ENCODE data around the gene DDX24.

GRCh38 chr14:94058674-94059138 is 22.3 kb downstream of the DDX24 start:
- TF ChIP-seq MAX (IDR thresholded peaks at IDR 0.05) (no peak), RAD21 (IDR thresholded peaks at IDR 0.05; ENCODE audit: low read depth) (no peak), YY1 (IDR thresholded peaks at IDR 0.05; ENCODE audit: low read depth) (no peak), ZBTB7A (IDR thresholded peaks at IDR 0.05; ENCODE audit: low read depth) (no peak), TEAD4 (IDR thresholded peaks at IDR 0.05) (no peak), TAF1 (IDR thresholded peaks at IDR 0.05; ENCODE audit: low read depth) (no peak)
- TF ChIP-seq, protein P1, sequence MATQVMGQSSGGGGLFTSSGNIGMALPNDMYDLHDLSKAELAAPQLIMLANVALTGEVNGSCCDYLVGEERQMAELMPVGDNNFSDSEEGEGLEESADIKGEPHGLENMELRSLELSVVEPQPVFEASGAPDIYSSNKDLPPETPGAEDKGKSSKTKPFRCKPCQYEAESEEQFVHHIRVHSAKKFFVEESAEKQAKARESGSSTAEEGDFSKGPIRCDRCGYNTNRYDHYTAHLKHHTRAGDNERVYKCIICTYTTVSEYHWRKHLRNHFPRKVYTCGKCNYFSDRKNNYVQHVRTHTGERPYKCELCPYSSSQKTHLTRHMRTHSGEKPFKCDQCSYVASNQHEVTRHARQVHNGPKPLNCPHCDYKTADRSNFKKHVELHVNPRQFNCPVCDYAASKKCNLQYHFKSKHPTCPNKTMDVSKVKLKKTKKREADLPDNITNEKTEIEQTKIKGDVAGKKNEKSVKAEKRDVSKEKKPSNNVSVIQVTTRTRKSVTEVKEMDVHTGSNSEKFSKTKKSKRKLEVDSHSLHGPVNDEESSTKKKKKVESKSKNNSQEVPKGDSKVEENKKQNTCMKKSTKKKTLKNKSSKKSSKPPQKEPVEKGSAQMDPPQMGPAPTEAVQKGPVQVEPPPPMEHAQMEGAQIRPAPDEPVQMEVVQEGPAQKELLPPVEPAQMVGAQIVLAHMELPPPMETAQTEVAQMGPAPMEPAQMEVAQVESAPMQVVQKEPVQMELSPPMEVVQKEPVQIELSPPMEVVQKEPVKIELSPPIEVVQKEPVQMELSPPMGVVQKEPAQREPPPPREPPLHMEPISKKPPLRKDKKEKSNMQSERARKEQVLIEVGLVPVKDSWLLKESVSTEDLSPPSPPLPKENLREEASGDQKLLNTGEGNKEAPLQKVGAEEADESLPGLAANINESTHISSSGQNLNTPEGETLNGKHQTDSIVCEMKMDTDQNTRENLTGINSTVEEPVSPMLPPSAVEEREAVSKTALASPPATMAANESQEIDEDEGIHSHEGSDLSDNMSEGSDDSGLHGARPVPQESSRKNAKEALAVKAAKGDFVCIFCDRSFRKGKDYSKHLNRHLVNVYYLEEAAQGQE (IDR thresholded peaks at IDR 0.05; ENCODE audit: low read depth): no peak

Data from Ishikawa (cell line).